ENCODE results near the gene CDKN2AIPNL.
"Not testable (repeated sequence)": the region's sequence is repeated elsewhere in the genome, so short reads cannot be mapped to it uniquely, and the experiment has no call there.

Gene CDKN2AIPNL

GRCh38 chr5:134398609-134399155 is 13.0 kb downstream of the CDKN2AIPNL start:
- no peak for DNase-seq (ENCODE audit: low read depth in 2 of 2)

- no peak for DNase-seq (ENCODE audit: low read depth in 2 of 2)
These were observed 14.5 kb downstream of the CDKN2AIPNL start for GRCh38 chr5:134397196-134397595.

- DNase-seq (ENCODE audit: low read depth in 2 of 2), result no peak
These were observed 15.4 kb downstream of the CDKN2AIPNL start for GRCh38 chr5:134396274-134396673.

DNA sequence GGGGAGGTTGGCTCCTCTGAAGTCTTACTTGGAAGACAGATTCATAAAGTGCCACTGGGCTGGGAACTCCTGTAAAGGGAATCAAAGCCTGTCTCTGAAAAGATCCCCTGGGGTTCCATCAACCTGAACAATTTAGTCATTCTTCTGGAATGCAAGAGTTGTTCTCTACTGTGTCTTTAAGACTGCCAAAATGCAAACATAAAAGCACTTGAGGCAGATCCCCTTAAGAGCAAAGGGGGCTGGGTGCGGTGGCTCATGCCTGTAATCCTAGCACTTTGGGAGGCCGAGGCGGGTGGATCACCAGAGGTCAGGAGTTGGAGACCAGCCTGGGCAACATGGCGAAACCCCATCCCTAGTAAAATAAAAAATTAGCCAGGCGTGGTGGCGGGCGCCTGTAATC is 16.7 kb downstream of the CDKN2AIPNL start:
- DNase-seq (ENCODE audit: low read depth in 2 of 2), result no peak

- no peak for DNase-seq (ENCODE audit: low read depth in 2 of 2)
These were observed 19.4 kb downstream of the CDKN2AIPNL start for GRCh38 chr5:134392301-134392700.

DNA sequence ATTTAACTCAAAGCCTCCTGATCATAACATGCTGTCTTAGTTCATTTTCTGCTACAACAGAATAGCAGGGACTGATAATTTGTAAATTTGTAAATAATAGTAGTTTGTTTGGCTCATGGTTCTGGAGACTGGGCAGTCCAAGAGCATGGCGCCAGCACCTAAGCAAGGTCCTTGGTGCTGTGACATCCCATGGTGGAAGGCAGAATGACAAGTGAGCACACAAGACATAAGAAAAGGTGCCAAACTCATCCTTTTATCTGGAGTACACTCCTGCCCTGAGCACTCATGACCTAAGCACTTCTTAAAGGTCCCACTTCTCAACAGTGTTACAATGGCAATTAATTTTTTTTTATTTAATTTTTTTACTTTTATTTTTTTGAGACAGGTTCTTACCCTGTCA is 24.2 kb downstream of the CDKN2AIPNL start:
- DNase-seq (ENCODE audit: low read depth in 2 of 2), result no peak

DNA sequence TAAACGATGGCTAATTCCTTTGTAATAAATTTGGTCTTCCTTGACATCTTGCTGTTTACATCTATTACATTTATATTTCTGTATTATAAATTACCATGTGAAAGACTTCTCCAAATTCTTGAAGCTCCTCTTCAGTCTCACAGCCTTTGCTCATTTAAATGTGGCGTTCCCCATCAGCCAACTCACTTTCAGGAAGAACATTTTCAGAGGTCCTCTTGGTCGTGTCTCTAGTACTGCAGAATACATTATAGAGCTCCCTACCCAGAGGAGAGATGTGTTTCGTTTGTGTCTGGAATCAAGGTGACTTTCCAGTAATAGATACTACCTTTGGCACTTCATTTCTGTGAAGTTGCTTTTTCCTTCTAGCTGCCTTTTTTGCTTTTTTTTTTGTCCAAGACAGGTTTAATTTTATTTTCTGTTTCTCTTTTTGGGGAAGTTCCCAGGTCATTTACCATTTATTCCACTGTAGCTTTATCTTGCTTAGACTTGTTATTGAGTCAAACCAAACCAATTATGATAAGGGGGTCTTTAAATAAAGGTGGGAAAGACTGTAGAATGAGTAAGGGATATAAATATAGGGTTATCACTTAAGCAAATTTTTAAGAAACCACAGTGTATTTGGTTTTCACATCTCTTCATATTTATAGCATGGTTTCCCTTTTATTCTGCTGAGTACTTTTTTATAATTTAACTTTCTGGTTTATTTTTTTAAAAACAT is 27.5 kb downstream of the CDKN2AIPNL start:
- no peak for DNase-seq (ENCODE audit: low read depth in 2 of 2)

DNA sequence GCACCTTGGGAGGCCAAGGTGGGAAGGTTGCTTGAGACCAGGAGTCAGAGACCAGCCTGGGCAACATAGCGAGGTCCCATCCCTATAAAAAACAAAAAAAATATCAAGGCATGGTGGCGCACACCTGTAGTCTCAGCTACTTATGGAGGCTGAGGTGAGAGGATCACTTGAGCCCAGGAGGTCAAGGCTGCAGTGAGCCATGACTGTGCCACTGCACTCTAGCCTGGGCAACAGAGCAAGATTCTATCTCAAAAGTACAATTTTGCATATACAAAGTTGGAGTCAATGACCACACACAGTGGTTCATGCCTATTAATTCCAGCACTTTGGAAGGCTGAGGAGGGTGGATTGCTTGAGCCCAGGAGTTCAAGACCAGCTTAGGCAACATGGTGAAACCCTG is 29.5 kb downstream of the CDKN2AIPNL start:
- not testable (repeated sequence) for DNase-seq (ENCODE audit: low read depth in 2 of 2)

- DNase-seq (ENCODE audit: low read depth in 2 of 2), result no peak
These were observed 31.3 kb downstream of the CDKN2AIPNL start for GRCh38 chr5:134380346-134380745.

GRCh38 chr5:134374232-134374631 is 37.4 kb downstream of the CDKN2AIPNL start:
- no peak for DNase-seq (ENCODE audit: low read depth in 2 of 2)

DNA sequence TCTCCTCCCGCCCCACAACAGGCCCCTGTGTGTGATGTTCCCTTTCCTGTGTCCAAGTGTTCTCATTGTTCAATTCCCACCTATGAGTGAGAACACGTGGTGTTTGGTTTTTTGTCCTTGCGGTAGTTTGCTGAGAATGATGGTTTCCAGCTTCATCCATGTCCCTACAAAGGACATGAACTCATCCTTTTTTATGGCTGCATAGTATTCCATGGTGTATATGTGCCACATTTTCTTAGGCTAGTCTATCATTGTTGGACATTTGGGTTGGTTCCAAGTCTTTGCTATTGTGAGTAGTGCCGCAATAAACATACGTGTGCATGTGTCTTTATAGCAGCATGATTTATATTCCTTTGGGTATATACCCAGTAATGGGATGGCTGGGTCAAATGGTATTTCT is 38.0 kb downstream of the CDKN2AIPNL start:
- DNase-seq (ENCODE audit: low read depth in 2 of 2), result not testable (repeated sequence)

- peak; percentile 5 to 28 for DNase-seq (ENCODE audit: low read depth in 2 of 2)
These were observed 39.8 kb downstream of the CDKN2AIPNL start for GRCh38 chr5:134371834-134372340.

- peak; percentile 96 for DNase-seq (ENCODE audit: low read depth in 2 of 2)
These were observed 40.5 kb downstream of the CDKN2AIPNL start, which contains the start of gene UBE2B for GRCh38 chr5:134370871-134371833. TSS of gene UBE2B (plus strand) at chr5:134371569. CDS start at chr5:134371596, 27 bp downstream.

GRCh38 chr5:134370311-134370870 is 41.3 kb downstream of the CDKN2AIPNL start:
- no peak for DNase-seq (ENCODE audit: low read depth in 2 of 2)

DNA sequence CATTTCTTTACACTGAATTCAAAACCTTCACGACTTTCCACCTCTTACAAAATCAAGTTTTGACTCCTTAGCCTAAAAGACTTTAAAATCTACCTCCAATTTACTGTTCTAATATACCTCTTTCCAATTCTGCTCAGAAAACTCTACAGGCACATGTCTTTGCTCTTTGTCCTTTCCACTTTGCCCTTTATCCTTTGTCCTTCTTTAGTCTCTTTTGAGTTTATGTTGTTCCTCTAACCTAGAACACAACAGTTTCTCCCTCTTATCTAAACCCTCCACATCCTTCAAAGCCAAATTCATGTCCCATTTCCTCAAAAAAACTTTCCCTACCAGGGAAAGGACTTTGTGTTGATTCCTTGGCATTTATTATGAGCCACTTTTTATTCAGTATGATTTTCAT is 46.1 kb downstream of the CDKN2AIPNL start:
- no peak for DNase-seq (ENCODE audit: low read depth in 2 of 2)

- no peak for DNase-seq (ENCODE audit: low read depth in 2 of 2)
These were observed 56.0 kb downstream of the CDKN2AIPNL start for GRCh38 chr5:134355681-134356080.

Data from activated CD4-positive, alpha-beta T cell treated with anti-CD3 and anti-CD28 coated beads for 24 hours (primary cell).